Keratinocyte (primary cell): Measurements from ENCODE around the gene KIAA1217. TPM values are rescaled to one million over a fixed set of nuclear protein-coding genes. Genes with fewer than 3 reads are reported as not detected.

Experiments
- DNase-seq: peaks from one replicate; pipeline ENCODE4 v3.0.0-alpha.2; 2011; ENCODE audit warnings: low read depth, missing footprints, low spot score
- FAIRE-seq: peaks from 2 replicates; lab custom pipeline; 2011; peaks lifted over from hg19 to GRCh38; lab: Jason Lieb, UNC
- H2AFZ ChIP-seq: 2 replicates; pipeline ENCODE4 v1.6.0; 2012; ENCODE audit warnings: low read length, control low read depth, inconsistent platforms; ENCODE audit not compliant: control insufficient read depth
- H3K27ac ChIP-seq: 2 replicates; pipeline ENCODE4 v1.5.1; 2011; ENCODE audit warnings: low read length; ENCODE audit not compliant: control insufficient read depth, insufficient read depth
- H3K27me3 ChIP-seq: 3 replicates; pipeline ENCODE4 v1.6.0; 2011; ENCODE audit warnings: low read length; ENCODE audit not compliant: control insufficient read depth, insufficient read depth; ENCODE audit errors: extremely low read depth
- H3K36me3 ChIP-seq, 2 experiments: 2 replicates in 1 of 2; 3 replicates in 1 of 2; pipeline ENCODE4 v1.5.1; 2011; ENCODE audit warnings: low read length in 2 of 2, mild to moderate bottlenecking in 1 of 2; ENCODE audit not compliant: control insufficient read depth in 2 of 2, insufficient read depth in 2 of 2; ENCODE audit errors: extremely low read depth in 1 of 2
- H3K4me1 ChIP-seq: 3 replicates; pipeline ENCODE4 v1.5.1; 2011; ENCODE audit warnings: low read length; ENCODE audit not compliant: control insufficient read depth, insufficient read depth; ENCODE audit errors: extremely low read depth
- H3K4me2 ChIP-seq: 3 replicates; pipeline ENCODE4 v1.6.0; 2011; ENCODE audit warnings: low read depth, low read length; ENCODE audit not compliant: control insufficient read depth, insufficient read depth; ENCODE audit errors: extremely low read depth
- H3K4me3 ChIP-seq, 3 experiments: fragments of 200-600 bp in 1 of 3; sonication (generic) in 1 of 3; 2 replicates in 2 of 3; 3 replicates in 1 of 3; pipeline ENCODE4 v1.5.1; 2011 to 2016; ENCODE audit warnings: low read length in 3 of 3, mild to moderate bottlenecking in 3 of 3, control low read depth in 2 of 3, inconsistent platforms in 1 of 3, low read depth in 1 of 3, mixed read lengths in 1 of 3, mixed run types in 1 of 3, moderate library complexity in 1 of 3; ENCODE audit not compliant: control insufficient read depth in 2 of 3, insufficient read depth in 2 of 3; ENCODE audit errors: extremely low read depth in 1 of 3
- H3K79me2 ChIP-seq: 2 replicates; pipeline ENCODE4 v1.6.0; 2012; ENCODE audit warnings: low read length; ENCODE audit not compliant: control insufficient read depth, insufficient read depth
- H3K9ac ChIP-seq: 3 replicates; pipeline ENCODE4 v1.6.0; 2011; ENCODE audit warnings: low read length; ENCODE audit not compliant: control insufficient read depth, insufficient read depth; ENCODE audit errors: extremely low read depth
- H3K9me1 ChIP-seq: 3 replicates; pipeline ENCODE4 v1.6.0; 2011; ENCODE audit warnings: low read length; ENCODE audit not compliant: control insufficient read depth, insufficient read depth; ENCODE audit errors: extremely low read depth
- H3K9me3 ChIP-seq: 2 replicates; pipeline ENCODE4 v1.5.1; 2012; ENCODE audit warnings: low read depth, low read length; ENCODE audit not compliant: control insufficient read depth
- H4K20me1 ChIP-seq: 3 replicates; pipeline ENCODE4 v1.6.0; 2011; ENCODE audit warnings: low read length; ENCODE audit not compliant: control insufficient read depth, insufficient read depth; ENCODE audit errors: extremely low read depth
- EZH2 ChIP-seq: IDR thresholded peaks from one replicate; pipeline ENCODE4 v1.6.1; 2012; ENCODE audit warnings: inconsistent platforms, mild to moderate bottlenecking, low read length, moderate library complexity
- dilution Hi-C: fragments of 300-500 bp; cut with MboI; formaldehyde crosslinking; loops from one replicate; pipeline ENCODE4 v1.7.0; 2020; ENCODE audit warnings: low sequenced_read_pairs; ENCODE audit not compliant: extremely low pct_ligation_motif_present
- polyA plus RNA-seq, 5 experiments: library from polyadenylated mRNA; depleted of rRNA in 3 of 5; stranded (reverse) in 3 of 5; stranded (forward) in 1 of 5; unstranded in 1 of 5; fragments of >200 nt; gene quantifications; 1 replicate in 1 of 5; 2 replicates in 3 of 5; 3 replicates in 1 of 5; pipeline versions ENCODE4 v1.2.1 to v1.2.3, GENCODE V29; 2011 to 2012; ENCODE audit warnings: missing spikeins in 2 of 5, low read depth in 1 of 5, low replicate concordance in 1 of 5
- TF ChIP-seq, protein P1 (sequence below), 3 experiments: IDR thresholded peaks in 1 of 3; conservative IDR thresholded peaks in 1 of 3; optimal IDR thresholded peaks in 1 of 3; 2 replicates in 2 of 3; 3 replicates in 1 of 3; pipeline versions ENCODE3 to v1.5.1; 2011; ENCODE audit warnings: low read length in 3 of 3, mild to moderate bottlenecking in 3 of 3, moderate library complexity in 2 of 3, control low read depth in 1 of 3, inconsistent platforms in 1 of 3; ENCODE audit not compliant: insufficient read depth in 2 of 3; ENCODE audit errors: extremely low read depth in 1 of 3

The KIAA1217 gene
- polyA plus RNA-seq, 1 donor (not counting 4 experiments of a cell fraction or from before 2014, with no cell fraction given), result 10.4 TPM

DNA sequence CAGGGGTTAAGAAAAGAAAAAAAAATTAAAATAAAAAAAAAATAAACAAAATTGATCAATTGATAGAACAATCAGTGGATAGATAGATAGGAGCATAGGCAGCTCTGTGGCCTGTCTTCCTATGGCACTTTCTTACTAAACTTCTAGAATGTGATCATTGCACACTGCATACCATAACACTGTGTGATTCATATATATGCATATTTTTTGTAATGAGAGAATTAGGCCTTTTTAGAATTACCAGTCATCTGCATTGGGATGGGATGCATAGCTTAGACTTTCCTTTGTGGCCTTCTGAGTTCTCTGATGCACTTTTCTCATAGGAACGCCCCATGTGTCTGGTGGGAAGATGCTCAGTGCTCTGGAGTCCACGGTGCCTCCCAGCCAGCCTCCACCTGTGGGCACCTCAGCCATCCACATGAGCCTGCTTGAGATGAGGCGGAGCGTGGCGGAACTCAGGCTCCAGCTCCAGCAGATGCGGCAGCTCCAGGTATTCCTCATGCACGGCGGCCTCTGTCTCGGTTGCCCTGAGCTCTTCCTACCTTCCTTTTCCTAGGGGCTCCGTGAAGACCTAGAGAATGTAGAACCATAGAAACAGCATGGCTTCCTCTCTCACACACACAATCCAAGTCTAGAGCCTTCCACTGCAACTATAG lies 292.2 kb downstream of the KIAA1217 start:
- H3K27me3 ChIP-seq, result no peaks in the 10 kb centered on the region
- H2AFZ ChIP-seq, result no peak overlapping the region
- no peaks in the 10 kb centered on the region for H3K79me2 ChIP-seq
- H3K9me1 ChIP-seq, result no peaks in the 10 kb centered on the region
- no peaks in the 10 kb centered on the region for H4K20me1 ChIP-seq
- H3K36me3 ChIP-seq, result peaks cover 15 to 18% of the 10 kb centered on the region in 2 experiments
- DNase-seq (no peak), FAIRE-seq (no peak)
- no peak overlapping the region for H3K27ac ChIP-seq
- dilution Hi-C loops, result no loop called here
- H3K9me3 ChIP-seq, result no peaks in the 10 kb centered on the region
- no peak overlapping the region for H3K4me2 ChIP-seq
- no peak overlapping the region for H3K9ac ChIP-seq
- TF ChIP-seq, protein P1, sequence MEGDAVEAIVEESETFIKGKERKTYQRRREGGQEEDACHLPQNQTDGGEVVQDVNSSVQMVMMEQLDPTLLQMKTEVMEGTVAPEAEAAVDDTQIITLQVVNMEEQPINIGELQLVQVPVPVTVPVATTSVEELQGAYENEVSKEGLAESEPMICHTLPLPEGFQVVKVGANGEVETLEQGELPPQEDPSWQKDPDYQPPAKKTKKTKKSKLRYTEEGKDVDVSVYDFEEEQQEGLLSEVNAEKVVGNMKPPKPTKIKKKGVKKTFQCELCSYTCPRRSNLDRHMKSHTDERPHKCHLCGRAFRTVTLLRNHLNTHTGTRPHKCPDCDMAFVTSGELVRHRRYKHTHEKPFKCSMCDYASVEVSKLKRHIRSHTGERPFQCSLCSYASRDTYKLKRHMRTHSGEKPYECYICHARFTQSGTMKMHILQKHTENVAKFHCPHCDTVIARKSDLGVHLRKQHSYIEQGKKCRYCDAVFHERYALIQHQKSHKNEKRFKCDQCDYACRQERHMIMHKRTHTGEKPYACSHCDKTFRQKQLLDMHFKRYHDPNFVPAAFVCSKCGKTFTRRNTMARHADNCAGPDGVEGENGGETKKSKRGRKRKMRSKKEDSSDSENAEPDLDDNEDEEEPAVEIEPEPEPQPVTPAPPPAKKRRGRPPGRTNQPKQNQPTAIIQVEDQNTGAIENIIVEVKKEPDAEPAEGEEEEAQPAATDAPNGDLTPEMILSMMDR (optimal IDR thresholded peaks at IDR 0.05 in 1 of 3, IDR thresholded peaks at IDR 0.05 in 1 of 3, conservative IDR thresholded peaks at IDR 0.05 in 1 of 3; ENCODE audit: extremely low read depth in 1 of 3, insufficient read depth in 2 of 3, low read length in 3 of 3), result no peak
- TF ChIP-seq EZH2, result no peak
- no peak overlapping the region for H3K4me3 ChIP-seq
- H3K4me1 ChIP-seq, result no peaks in the 10 kb centered on the region

DNA sequence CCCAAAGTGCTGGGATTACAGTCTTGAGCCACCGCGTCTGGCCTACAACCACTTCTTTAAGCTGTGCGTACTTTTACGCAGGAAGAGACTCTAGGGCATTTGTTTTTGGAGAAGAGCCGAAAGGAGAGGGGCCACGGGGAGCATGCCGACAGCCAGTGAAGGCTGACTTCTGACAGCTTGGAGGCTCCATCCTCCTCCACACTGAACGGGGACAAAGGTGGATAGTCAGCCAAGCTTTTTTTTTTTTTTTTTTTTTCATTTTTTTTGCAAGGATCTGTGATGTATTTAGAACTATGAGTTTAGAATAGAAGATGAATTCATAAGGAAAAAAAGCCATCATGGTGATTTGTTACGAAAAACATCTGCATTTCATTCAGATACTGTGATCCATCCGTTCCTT lies 293.1 kb downstream of the KIAA1217 start:
- no peak overlapping the region for H3K4me2 ChIP-seq
- no peaks in the 10 kb centered on the region for H3K9me1 ChIP-seq
- no peaks in the 10 kb centered on the region for H4K20me1 ChIP-seq
- no peak overlapping the region for H3K4me3 ChIP-seq
- no peak overlapping the region for H3K27ac ChIP-seq
- no peak overlapping the region for H2AFZ ChIP-seq
- TF ChIP-seq, protein P1 (optimal IDR thresholded peaks at IDR 0.05 in 1 of 3, IDR thresholded peaks at IDR 0.05 in 1 of 3, conservative IDR thresholded peaks at IDR 0.05 in 1 of 3; ENCODE audit: extremely low read depth in 1 of 3, insufficient read depth in 2 of 3, low read length in 3 of 3), result no peak
- no peak for TF ChIP-seq EZH2
- H3K9ac ChIP-seq, result no peak overlapping the region
- H3K79me2 ChIP-seq, result no peaks in the 10 kb centered on the region
- H3K27me3 ChIP-seq, result no peaks in the 10 kb centered on the region
- FAIRE-seq (no peak), DNase-seq (no peak)
- no peaks in the 10 kb centered on the region for H3K4me1 ChIP-seq
- dilution Hi-C loops, result no loop called here
- H3K36me3 ChIP-seq, result peaks cover 12 to 15% of the 10 kb centered on the region in 2 experiments
- H3K9me3 ChIP-seq, result no peaks in the 10 kb centered on the region
